ENCODE data around the gene PRAC2.

Gene PRAC2

DNA sequence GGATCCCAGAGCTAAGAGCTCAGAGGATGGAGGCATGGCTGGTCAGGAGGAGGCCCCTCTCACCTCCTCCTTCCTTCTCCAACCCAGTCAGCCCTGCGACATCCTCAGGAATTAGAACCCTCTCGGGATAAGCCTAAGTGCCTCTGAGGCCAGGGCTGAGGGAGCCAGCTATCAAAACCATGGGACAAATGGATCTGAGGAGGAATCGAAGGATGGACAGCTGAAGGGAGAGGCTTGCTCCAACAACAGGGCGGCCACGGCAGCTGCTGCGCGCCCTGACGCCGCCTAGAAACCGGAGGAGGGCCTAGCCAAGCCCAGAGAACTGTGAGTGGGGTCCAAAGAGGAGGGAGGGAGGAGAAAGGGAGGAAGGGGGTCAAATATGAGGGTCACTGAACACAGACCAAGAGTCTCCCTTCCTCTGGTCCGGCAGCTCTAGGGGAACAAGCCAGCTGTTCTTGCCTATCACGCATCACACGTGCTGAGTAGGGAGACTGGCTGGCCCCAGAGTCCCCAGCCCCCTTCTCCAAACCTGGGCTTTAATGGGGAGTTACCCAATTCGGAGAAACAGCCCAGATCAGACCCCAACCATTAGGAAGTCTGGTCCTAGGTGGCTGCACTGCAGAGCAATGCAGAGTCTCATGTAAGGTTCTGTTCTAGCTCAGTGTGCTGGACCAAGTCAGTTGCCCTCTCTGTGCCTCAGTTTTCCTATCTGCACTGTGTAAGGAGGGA lies 11.5 kb downstream of the PRAC2 start:
- no peak for DNase-seq

DNA sequence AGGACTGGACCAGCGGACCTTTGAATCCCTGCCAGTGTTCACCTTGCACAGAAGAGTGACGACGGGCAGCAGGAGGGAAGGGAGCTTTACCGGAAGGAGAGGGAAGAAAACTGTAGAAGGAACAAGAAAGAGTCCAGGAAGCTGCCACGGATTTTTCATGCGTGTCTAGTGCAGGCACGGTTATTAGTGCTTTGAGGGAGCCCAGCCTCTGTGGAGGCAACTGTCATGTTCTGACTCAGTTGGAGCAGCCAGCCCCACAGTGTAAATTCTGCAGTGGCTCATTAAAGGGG lies 12.0 kb downstream of the PRAC2 start:
- no peak for DNase-seq

DNA sequence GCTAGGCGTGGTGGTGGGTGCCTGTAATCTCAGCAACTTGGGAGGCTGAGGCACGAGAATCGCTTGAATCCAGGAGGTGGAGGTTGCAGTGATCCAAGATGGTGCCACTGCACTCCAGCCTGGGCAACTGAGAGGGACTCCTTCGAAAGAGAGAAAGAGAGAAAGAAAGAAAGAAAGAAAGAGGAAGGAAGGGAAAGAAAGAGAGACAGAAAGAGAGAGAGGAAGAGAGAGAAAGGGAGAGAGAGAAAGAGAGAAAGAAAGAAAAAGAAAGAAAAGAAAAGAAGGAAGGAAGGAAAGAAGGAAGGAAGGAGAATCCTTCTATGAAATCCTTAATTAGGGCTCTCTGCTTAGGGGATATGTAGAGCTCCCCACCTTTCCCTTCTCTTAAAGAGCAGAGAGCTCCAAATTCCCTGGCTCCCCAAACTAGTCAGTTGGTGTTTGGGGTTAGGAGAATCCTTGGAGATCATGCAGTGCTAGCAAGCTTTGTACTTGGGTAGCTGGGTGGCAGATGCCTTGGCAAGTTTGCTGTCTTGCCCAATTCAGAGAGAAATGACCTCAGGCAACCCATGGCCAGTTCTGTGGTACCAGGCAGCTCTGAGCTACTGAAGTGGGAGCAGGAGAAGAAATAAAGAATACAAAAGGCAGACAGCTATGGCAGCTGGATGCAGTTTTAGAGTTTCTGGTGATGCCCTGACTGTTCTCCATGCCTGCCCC lies 14.5 kb downstream of the PRAC2 start:
- no peak for DNase-seq

- no peak for DNase-seq
Measured at GRCh38 chr17:48738424-48738802, 15.4 kb downstream of the PRAC2 start.

DNA sequence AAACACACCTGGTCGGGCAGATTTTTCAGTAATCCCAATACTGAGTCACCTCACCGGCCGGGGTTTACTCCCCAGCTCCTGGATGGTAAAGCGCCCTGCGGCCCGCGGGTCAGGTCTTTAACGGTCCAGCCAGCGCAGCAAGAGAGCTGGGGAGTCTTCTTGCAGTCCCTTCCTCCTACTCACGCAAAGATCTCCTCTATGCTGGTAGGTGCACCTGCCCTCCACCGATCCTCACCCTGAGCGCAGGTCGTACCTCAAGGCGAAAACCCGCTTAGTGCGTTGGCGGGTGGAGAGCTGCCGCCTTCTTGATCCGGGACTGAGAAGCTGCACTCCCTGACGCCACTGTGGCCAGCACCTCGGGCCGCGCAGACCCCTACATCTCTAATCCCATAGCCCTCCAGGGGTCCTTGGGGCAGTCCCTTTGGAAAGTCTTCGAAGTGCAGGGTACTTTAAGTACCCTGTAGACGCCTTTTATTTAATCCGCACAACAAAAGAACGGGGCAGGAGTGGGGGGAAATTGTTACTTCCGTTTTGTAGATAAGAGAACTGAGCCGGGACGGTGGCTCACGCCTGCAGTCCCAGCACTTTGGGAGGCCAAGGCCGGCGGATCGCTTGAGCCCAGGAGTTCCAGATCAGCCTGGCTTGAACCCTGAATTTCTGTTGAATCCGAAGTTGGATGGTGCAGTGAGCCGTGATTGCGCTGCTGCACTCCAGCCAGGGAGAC lies 16.0 kb downstream of the PRAC2 start:
- DNase-seq: no peak

GRCh38 chr17:48740537-48740936 lies 17.6 kb downstream of the PRAC2 start:
- DNase-seq: no peak

- no peak for DNase-seq
Measured at GRCh38 chr17:48745381-48746275, 22.6 kb downstream of the PRAC2 start.

GRCh38 chr17:48746916-48747444 lies 24.0 kb downstream of the PRAC2 start:
- DNase-seq: no peak

DNA sequence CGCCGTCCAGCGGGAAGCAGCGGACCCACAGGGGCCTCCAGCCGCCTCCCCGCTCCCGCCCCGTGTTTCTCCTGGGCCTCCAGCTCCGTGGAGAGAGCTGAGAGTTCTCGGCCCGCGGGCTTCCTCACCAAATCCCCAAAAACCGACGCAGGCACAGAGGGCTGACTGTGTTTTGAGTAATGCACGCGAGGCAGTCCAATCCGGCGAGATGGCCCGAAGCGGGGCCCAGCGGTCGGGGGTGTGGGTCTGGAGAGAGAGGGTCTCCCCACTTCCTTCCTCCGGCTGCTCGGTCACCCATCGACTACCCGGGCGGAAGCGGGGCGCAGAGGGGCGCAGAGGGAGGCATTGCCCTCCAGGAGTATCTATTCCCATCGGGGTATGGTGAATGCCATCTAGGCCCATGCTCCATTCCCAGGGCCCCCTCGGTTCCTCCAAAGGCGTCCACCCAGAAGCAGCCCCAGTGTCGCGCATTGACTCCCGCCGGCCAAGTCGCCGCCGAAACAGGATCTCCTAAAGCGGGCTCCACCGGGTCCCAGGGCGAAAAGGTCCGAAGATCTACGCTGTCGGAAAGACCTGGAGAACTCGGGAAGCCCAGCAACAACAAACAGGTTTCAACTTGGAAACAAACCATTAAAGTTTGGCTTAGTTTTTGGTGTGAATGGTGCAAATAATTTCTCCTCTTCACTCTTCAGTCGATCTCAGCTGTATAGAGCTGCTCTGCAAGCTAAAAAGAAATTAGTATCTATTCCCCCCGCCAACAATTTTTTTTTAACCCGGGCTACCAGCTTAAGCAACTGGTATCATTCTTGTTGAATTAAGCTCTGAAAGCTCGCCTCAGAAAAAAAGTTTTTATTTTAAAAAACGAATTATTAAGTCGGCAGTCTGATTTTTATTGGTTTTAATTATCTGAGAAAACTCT lies 24.7 kb downstream of the PRAC2 start:
- DNase-seq: no peak

DNA sequence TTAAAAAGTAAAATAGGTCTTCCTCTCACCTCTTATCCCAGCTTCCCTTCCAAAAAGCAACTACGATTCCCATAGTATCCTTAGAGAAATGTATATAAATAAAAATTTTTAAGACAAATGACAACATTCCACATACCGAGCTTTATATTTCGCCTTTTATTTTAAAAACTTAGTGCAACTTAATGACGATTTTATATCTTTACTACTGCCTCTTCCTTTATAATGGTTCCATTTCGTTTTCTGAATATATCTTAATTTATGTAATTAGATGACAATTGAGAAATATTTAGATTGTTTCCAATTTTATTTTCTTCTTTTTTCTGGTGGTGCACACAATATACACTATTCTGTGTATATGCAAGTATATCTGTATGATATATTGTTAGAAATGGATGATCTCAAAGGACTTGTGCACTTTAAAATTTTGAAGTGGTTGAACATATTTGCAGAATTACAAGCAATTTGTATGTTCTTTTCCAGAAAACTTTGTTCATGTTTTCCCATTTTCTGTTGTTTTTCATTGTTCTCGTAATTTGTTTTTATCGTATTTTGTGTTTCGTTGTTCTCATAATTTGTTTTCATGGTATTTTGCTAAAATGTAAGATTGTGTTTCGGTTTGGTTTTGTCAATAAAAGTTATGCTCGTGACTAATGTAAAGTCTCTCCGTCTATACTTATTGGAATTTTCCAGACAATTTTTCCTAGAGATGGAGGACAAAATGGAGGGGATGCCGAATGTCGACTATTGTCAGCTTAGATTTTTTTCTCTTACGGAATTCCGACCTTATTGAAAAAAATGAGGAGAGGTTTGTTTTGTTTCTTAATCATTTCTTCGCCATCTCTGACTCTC lies 26.0 kb downstream of the PRAC2 start:
- no peak for DNase-seq

DNA sequence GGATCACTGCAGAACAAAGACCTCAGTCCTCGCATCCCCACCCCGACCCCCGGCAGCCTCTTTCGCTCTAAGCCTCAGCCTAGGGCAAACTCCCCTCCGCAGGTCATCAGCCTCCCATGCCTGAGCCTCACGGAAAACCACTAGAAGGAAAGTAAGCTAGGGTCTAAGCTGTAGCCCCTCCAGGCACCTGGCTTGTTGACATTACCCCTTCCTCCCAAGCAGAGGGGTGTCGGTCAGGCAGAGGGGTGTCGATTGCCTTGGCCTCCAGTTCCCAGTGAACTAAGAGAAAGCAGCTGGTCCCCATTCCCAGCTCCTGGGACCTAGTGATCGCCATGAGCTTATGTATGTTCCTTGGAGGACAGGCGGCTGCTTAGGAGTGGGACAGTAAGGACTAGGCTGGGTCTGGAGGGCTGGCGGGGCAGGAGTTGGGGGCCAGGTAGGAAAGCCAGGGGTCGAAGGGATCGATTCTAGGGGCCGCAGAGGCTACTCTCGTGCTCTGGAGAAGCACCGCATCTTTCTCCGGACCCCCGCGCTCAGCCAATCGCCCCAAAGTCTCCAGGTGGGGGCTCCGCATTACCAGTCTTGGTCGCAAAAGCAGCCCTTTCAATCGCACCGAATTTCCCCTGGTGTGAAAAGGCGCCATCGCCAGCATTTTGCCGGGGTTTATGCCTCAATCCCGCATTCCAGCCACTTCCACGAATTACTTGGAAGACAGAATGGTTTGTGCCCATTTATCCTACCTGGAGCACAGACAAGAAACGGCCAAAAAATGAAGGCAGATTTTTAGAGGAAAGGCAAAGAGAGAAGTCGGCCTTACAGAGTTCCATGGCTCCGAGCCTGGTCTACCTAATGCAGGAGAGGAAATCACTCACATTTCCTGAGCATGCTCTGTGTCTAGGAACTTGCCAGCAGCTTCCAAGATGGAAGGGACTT lies 26.9 kb downstream of the PRAC2 start:
- DNase-seq: no peak

DNA sequence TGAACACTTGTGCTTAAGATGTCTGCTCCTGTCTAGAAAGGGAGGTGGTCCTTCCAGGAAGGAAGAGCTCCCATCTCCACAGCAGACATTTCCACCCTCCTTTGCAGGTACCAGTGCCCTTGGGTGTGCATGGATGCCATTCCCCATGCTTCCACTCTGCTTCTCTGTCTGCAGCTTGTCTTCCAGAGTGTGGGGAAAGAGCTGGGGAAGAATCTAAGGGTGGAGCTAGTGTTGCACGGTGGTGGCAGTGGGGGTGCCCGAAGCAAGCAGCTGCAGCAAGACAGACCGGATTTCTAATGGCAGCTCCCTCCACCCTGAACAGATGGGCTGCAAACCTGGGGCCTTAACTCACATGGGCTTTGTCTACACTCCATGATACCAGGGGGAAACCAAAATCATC lies 28.2 kb downstream of the PRAC2 start:
- DNase-seq: no peak

GRCh38 chr17:48751733-48752398 lies 28.9 kb downstream of the PRAC2 start:
- no peak for DNase-seq

- no peak for DNase-seq
Measured at GRCh38 chr17:48752399-48753288, 29.7 kb downstream of the PRAC2 start.

DNA sequence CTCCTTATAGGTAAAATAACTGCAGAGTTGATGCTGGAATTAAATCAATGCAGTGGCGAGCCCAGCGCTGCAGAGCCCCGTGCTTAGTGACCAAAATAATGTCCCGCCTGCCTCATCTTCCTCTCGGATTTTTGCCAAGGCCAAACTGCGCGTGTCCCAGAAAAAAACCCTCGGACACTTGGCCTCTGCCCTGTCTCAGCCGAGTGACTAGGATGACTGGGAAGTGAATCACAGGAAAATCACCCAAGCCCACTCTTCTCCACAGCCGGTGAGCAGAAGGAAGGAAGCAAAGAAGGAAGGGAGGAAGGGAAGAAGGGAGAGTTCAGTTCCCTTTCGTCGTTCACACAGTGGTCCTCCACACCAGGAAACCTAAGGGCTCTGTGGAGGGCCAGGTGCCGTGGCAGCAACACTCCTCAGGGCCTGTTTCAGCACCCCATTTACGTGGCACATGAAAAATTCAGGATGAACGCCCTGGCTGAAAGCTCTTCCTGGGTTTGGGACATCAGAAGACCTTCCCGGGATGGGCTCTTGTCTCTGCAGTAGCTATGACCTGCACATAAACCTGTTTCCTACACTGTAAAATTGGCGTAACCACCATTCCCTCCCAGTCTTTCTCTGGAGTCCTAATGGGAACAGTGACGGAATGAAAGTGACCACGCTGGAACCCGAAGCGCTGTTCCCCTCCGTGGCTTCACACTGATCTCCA lies 31.0 kb downstream of the PRAC2 start:
- DNase-seq: no peak

DNA sequence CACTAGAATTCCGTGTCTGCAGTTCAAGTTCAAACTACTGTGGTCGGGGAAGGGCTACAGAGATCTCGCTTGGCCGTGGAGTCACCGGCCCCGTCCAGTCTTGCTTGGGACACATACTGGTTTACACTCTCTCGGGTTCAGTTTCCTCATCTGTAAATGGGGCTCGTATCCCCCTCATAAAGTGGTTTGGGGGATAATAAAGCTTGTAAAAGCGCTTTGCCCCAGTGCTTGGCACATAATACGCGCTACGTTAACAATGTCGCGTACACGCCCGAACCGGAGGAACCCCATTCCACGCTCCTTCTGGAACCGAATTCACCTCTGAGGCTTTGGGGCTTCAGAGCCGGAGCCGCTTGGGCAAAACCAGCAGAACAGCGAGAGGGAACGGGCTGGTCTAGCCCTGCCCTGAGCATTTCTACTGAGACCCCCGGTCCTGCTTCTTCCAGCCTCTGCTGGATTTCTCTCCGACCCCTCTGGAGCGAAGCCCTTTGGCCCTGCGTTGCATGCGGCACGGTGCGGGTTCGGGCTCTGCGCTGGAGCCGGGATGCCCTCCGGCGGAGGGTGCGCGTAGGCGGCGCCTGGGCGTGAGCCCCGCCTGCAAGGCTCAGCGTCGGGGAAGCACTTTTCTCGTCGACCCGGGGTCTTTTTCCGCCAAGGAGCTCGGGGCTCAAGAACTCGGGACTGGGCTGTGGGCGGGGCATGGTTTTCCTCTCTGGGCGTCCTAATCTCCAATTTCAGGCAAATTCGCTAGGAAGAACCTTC lies 31.7 kb downstream of the PRAC2 start:
- DNase-seq: no peak

GRCh38 chr17:48755356-48755755 lies 32.4 kb downstream of the PRAC2 start:
- DNase-seq: no peak

Data from activated CD4-positive, CD25-positive, alpha-beta regulatory T cell treated with anti-CD3 and anti-CD28 coated beads, Interleukin-2, amount 50 U/mL, for 72 hours (primary cell).